ENCODE measurements around the gene ETV6.
A peak's percentile ranks its signal among the peaks of the same experiment; 100 is the strongest.

The ETV6 gene

DNA sequence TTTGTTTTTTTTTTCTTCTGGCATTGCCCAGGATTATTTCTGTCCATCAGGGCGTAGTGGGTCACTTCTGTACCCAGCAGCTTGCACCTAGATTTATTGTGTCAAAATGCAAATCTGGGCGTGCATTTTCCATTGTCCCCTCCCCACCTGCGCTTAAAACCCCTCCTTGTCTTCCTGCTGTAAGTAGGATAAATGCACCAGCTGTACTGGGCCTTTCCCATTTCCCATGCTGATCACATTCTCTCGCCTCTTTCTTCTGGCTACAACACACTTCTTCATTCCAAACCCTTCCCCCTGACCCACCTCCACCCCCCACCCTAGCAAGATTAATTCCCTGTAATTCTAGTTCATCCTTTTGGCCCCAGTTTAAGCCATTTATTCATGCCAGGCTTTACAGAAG lies 128.0 kb downstream of the ETV6 start:
- no peaks in the 10 kb centered on the region for H3K36me3 ChIP-seq (ENCODE audit: insufficient read depth, low read length)
- H3K4me2 ChIP-seq (ENCODE audit: low read length) = no peak overlapping the region
- no peaks in the 10 kb centered on the region for H3K27me3 ChIP-seq (ENCODE audit: control insufficient read depth, insufficient read depth, low read length)
- peaks cover 6% of the 10 kb centered on the region for H3K4me1 ChIP-seq (ENCODE audit: control insufficient read depth, insufficient read depth, low read length)
- no peak overlapping the region for H3K9ac ChIP-seq (ENCODE audit: low read depth, low read length)
- H3K4me3 ChIP-seq (ENCODE audit: low read length) = no peak overlapping the region
- no peaks in the 10 kb centered on the region for H3K9me3 ChIP-seq (replicated peaks; ENCODE audit: low read length)

DNA sequence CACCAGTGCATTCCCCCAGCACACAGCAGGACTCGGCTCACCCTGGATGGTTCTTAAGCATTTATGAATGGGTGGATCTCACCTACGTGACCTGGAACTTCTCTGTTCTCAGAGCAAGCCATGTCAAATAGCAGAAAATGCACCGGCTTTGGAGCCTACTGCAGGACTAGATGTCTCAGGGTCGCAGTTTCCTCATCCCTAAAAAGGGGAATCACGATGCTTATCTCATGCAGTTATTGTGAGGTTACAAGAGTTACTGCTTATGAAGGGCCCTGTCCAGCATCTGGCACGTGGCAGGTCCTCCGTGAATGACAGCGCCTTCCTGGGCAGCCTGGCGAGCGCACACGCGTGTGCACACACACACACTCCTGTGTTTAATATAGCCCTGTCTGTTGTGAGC lies 128.5 kb downstream of the ETV6 start:
- H3K4me3 ChIP-seq (ENCODE audit: low read length) = no peak overlapping the region
- peaks cover 5% of the 10 kb centered on the region for H3K4me1 ChIP-seq (ENCODE audit: control insufficient read depth, insufficient read depth, low read length)
- H3K27me3 ChIP-seq (ENCODE audit: control insufficient read depth, insufficient read depth, low read length) = no peaks in the 10 kb centered on the region
- H3K9ac ChIP-seq (ENCODE audit: low read depth, low read length) = no peak overlapping the region
- no peaks in the 10 kb centered on the region for H3K36me3 ChIP-seq (ENCODE audit: insufficient read depth, low read length)
- no peak overlapping the region for H3K4me2 ChIP-seq (ENCODE audit: low read length)
- no peaks in the 10 kb centered on the region for H3K9me3 ChIP-seq (replicated peaks; ENCODE audit: low read length)

DNA sequence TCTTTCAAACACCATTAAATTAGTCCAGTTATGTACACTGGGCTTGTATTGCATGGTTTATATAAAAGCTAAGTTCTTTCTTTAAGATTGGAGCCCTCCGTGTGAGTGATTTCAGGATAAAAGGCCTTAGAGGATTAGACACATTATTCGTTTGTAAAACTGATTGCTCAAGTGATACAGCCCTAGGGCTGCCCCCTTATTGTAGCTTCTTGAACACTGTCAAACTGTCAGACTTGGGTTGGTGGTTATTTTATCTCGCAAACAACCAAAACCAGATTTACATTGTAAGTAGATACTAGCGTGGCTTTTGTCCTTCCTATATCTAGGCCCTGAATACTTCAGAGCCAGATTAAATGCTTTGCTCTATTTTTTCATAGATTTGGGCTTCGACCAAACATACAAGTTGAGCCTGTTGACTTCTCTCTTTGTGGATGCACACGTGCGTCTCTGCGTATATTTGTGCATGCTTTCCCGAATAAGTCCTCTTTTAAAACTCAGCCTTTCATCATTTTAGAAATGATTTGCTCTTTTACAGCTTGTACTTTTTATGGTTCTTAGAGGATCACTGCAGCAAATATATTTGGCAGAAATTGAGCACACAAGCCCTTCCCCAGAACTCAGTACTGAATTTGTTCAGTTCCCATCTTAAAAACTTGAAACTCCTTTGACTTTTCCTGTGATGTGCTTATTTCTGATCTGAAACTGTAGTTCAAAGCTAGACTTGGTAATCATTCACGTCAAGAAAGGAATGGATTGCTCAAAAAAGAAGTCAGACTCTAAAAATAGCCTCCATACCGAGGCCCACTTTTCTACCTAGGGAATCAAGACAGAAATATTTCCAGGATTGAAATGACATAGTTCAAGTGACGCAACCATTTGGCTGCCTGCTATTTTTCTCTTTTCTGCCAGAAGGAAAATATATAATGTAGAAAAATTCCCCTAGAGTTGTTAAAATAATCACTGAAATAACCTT lies 129.5 kb downstream of the ETV6 start:
- Histone ChIP-seq H3K9ac (ENCODE audit: low read depth, low read length) (no peak overlapping the region), H3K4me2 (ENCODE audit: low read length) (no peak overlapping the region), H3K27me3 (ENCODE audit: control insufficient read depth, insufficient read depth, low read length) (no peaks in the 10 kb centered on the region), H3K4me1 (ENCODE audit: control insufficient read depth, insufficient read depth, low read length) (peaks cover 5% of the 10 kb centered on the region), H3K4me3 (ENCODE audit: low read length) (no peak overlapping the region), H3K9me3 (replicated peaks; ENCODE audit: low read length) (no peaks in the 10 kb centered on the region), H3K36me3 (ENCODE audit: insufficient read depth, low read length) (no peaks in the 10 kb centered on the region)

DNA sequence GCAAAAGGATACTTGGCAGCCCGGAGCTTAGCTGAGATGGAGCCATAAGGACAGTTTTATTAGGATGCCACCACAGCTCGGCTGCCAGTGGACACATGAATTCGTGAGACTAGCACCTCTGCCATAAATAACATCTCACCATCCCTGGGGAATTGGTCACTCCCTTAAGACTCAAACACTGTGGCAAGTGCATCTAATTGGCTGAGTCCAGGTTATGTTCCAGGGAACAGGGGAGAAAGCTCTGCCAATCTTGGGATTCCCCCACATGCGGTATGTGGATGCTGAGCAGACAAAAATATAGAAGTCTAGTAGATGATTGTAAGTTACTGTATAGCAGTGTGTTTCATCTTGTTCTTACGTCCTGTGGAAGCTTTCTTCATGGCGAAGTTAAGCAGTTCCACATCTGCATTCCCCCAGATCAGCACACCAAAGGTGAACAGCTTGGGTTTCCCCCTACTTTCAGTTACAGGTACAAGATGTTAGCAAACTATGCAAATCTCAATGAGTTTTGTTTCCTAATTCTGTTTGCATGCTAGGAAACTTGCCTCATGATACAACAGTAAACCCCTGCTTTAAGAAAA lies 131.1 kb downstream of the ETV6 start:
- H3K9me3 ChIP-seq (replicated peaks; ENCODE audit: low read length) = no peaks in the 10 kb centered on the region
- H3K4me1 ChIP-seq (ENCODE audit: control insufficient read depth, insufficient read depth, low read length) = peaks cover 10% of the 10 kb centered on the region
- no peak overlapping the region for H3K9ac ChIP-seq (ENCODE audit: low read depth, low read length)
- no peaks in the 10 kb centered on the region for H3K36me3 ChIP-seq (ENCODE audit: insufficient read depth, low read length)
- H3K4me3 ChIP-seq (ENCODE audit: low read length) = no peak overlapping the region
- H3K4me2 ChIP-seq (ENCODE audit: low read length) = no peak overlapping the region
- H3K27me3 ChIP-seq (ENCODE audit: control insufficient read depth, insufficient read depth, low read length) = no peaks in the 10 kb centered on the region

DNA sequence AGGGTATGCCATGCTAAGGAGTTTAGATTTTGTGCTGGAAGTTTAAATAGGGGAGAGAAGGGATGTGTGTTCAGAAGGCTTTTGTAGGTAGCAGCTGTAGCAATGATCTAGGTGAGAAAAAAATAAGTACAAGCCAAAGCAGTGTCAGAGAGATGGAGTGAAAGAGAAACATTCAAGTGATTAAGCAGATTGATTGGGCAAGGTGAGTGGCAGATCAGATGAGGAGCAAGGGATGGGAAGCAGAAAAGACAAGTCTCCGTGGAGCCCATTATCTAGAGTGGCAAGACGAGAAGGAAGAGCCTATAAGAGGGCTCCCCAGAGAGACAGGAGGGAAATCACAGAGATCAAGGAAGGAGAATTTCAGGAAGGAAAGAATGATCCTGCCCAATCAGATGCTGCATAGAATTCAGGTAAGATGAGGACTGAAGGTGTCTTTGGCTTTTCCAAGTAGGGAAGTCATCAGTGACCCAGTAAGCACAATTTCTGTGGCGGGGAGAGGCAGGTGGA lies 133.5 kb downstream of the ETV6 start:
- no peak overlapping the region for H3K4me2 ChIP-seq (ENCODE audit: low read length)
- H3K4me1 ChIP-seq (ENCODE audit: control insufficient read depth, insufficient read depth, low read length) = peaks cover 12% of the 10 kb centered on the region
- no peaks in the 10 kb centered on the region for H3K9me3 ChIP-seq (replicated peaks; ENCODE audit: low read length)
- no peaks in the 10 kb centered on the region for H3K36me3 ChIP-seq (ENCODE audit: insufficient read depth, low read length)
- H3K27me3 ChIP-seq (ENCODE audit: control insufficient read depth, insufficient read depth, low read length) = no peaks in the 10 kb centered on the region
- no peak overlapping the region for H3K4me3 ChIP-seq (ENCODE audit: low read length)
- H3K9ac ChIP-seq (ENCODE audit: low read depth, low read length) = no peak overlapping the region

DNA sequence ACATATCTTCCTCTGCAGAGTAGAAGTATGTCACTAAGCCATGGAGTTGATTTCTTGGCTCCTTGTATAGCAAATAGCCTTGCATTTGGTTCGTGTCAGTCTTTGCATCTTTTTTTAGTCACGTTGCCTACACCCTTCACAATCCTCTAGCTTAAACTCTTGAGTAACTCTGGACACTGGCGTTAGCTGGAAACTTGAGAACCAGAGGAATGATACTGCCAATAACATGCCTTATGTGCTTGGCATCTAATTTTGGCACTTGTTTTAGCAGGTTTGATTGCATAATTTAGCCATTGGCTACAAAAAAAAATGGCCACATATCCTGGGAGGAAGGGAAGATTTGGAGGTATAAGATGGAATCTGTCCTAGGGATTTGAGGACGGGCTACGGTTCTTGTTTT lies 136.2 kb downstream of the ETV6 start:
- Histone ChIP-seq H3K36me3 (ENCODE audit: insufficient read depth, low read length) (no peaks in the 10 kb centered on the region), H3K9me3 (replicated peaks; ENCODE audit: low read length) (no peaks in the 10 kb centered on the region), H3K27me3 (ENCODE audit: control insufficient read depth, insufficient read depth, low read length) (no peaks in the 10 kb centered on the region), H3K9ac (ENCODE audit: low read depth, low read length) (no peak overlapping the region), H3K4me3 (ENCODE audit: low read length) (no peak overlapping the region), H3K4me1 (ENCODE audit: control insufficient read depth, insufficient read depth, low read length) (peaks cover 7% of the 10 kb centered on the region), H3K4me2 (ENCODE audit: low read length) (no peak overlapping the region)

DNA sequence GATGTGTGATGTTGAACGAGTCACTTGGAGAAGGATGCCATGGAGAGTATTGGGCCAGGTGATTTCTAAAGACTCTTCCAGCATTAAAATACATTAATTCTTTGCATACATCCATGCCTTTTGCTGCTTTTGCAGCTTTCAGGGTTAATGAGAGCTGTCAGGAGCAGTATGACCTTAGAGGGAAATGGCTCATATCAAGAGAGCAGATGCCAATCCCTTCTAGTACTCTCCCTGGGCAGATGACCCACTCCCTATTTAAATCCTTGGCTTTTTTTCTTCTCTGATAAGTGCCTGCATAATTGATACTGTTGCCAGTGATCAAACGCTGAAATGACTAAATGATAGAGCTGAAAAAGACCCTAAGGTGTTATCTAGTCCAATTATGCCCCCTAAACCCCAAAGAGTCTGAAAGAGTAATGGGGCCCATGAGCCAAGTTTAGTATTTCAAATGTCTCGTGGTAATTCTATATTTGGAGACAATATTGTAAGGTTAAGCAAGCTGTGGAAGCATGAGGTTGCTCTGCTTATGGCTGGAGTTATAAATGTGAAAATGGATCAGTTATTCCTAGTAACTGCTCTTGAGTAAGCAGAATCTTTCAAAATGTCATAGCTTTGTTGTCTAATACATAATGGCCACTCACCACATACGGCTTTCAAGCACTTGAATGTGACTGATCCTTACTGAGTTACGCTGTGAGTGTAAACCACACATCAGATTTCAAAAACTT lies 137.3 kb downstream of the ETV6 start:
- Histone ChIP-seq H3K9me3 (replicated peaks; ENCODE audit: low read length) (no peaks in the 10 kb centered on the region), H3K4me3 (ENCODE audit: low read length) (no peak overlapping the region), H3K4me2 (ENCODE audit: low read length) (no peak overlapping the region), H3K9ac (ENCODE audit: low read depth, low read length) (no peak overlapping the region), H3K4me1 (ENCODE audit: control insufficient read depth, insufficient read depth, low read length) (peaks cover 7% of the 10 kb centered on the region), H3K27me3 (ENCODE audit: control insufficient read depth, insufficient read depth, low read length) (no peaks in the 10 kb centered on the region), H3K36me3 (ENCODE audit: insufficient read depth, low read length) (no peaks in the 10 kb centered on the region)

DNA sequence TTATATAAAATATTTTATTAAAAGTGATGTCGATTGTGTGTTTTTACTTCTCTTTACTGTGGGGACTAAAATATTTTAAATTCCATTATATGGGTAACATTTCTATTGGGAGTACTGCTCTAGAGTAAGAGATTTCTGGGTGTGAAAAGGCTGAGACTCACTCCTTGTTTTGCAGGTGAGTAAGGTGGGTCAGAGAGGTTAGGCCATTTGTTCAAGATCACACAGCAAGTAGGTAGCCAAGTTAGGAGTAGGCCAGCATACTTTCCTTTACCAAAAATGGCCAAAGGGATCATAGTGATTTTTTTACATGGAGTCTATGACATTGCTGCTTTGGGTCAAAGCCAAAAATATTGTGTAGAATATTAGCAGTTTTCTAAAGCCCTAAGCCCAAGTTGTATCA lies 138.0 kb downstream of the ETV6 start:
- Histone ChIP-seq H3K4me2 (ENCODE audit: low read length) (no peak overlapping the region), H3K36me3 (ENCODE audit: insufficient read depth, low read length) (no peaks in the 10 kb centered on the region), H3K4me1 (ENCODE audit: control insufficient read depth, insufficient read depth, low read length) (peaks cover 7% of the 10 kb centered on the region)

DNA sequence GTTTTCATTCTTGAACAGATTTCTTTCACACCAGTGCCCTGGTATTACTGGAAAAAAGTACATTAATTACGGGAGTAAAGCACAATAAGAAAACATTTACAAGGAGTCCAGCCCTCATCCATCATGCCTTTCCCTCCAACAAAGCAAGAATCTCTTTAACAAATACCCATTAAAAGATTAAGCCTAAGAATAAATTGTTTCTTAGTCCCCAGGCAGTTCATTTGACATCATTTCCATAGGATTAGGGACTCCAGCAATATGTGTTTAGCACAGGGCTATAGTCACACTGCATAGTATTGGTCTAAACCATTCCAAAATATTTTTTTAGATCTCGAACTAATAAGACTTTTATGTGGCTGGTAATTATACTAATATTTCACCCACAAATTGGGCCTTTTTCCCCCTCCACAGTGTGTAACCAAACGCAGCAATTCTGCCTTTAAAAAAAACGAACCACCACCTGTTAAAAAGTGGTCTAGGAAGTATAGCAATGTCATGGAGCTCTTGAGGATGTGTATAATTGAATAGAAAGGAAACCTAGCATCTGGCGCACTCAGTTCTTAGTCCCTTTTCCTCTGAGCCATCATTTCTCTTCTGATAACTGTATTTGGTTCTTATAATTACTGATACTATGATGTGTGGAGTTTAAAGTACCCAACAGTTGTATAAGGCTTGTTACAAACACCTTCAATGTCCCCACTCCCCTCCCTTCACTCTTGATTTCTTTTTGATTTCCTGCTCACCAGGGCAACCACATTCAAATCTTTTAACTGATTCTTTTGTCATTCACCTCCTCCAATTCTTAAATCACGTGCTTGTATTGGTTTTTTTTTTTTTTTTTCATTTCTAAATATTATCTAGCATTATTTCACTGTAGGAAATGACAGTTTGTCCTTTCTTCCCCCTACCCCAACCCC lies 138.7 kb downstream of the ETV6 start:
- Histone ChIP-seq H3K4me2 (ENCODE audit: low read length) (no peak overlapping the region), H3K9ac (ENCODE audit: low read depth, low read length) (no peak overlapping the region), H3K4me1 (ENCODE audit: control insufficient read depth, insufficient read depth, low read length) (peaks cover 7% of the 10 kb centered on the region), H3K9me3 (replicated peaks; ENCODE audit: low read length) (no peaks in the 10 kb centered on the region), H3K27me3 (ENCODE audit: control insufficient read depth, insufficient read depth, low read length) (no peaks in the 10 kb centered on the region), H3K36me3 (ENCODE audit: insufficient read depth, low read length) (no peaks in the 10 kb centered on the region), H3K4me3 (ENCODE audit: low read length) (no peak overlapping the region)

More for the DNA sequence above, 138.0 kb downstream of the ETV6 start:
- Histone ChIP-seq H3K27me3 (ENCODE audit: control insufficient read depth, insufficient read depth, low read length) (no peaks in the 10 kb centered on the region), H3K4me3 (ENCODE audit: low read length) (no peak overlapping the region), H3K9ac (ENCODE audit: low read depth, low read length) (no peak overlapping the region), H3K9me3 (replicated peaks; ENCODE audit: low read length) (no peaks in the 10 kb centered on the region)

DNA sequence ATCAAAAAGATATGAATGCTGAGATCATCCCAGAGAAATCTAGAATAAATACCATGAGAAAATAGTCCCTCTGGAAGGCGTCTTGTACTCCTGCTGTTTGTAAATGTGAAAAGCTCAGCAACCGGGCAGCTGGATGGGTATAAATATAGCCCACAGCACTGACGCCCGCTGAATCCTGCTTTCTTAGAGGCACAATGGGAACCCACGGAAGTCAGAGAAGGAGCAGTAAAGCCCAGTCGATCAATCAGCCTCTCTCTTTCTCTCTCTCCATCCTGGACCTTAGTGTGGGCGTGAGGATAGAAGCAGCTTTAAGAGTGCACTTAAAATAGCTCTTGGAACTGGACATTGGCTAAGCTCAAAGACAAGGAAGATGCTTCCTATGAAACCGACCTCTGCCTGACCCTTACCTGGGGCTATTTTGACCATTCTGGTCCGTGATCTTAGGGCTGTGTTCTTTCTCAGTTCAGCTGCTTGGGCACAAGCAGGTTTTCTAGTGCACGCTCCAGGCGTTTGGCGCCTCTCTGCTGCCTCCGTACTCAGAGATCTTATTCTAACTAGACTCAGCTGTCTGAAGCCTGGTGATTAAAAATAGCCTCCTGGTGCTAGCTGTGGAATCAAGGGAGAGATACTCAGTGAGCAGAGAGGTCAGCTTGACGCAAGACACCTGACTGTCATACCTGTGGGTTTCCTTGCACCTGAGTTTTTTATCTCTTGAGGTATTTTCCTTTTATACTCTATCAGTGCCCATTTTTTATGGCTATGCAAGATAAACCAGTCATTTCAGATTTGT lies 144.6 kb downstream of the ETV6 start:
- Histone ChIP-seq H3K4me3 (ENCODE audit: low read length) (no peak overlapping the region), H3K4me1 (ENCODE audit: control insufficient read depth, insufficient read depth, low read length) (peaks cover 55% of the 10 kb centered on the region), H3K4me2 (ENCODE audit: low read length) (peak overlapping the region; percentile 21)

More for the DNA sequence above, 144.6 kb downstream of the ETV6 start:
- Histone ChIP-seq H3K9ac (ENCODE audit: low read depth, low read length) (peak overlapping the region; percentile 3), H3K27me3 (ENCODE audit: control insufficient read depth, insufficient read depth, low read length) (no peaks in the 10 kb centered on the region), H3K9me3 (replicated peaks; ENCODE audit: low read length) (no peaks in the 10 kb centered on the region), H3K36me3 (ENCODE audit: insufficient read depth, low read length) (no peaks in the 10 kb centered on the region)

Measured in skeletal muscle satellite cell (primary cell).